Measurements from ENCODE around the gene RNF103. TPM values are rescaled to one million over a fixed set of nuclear protein-coding genes. Genes with fewer than 3 reads are reported as not detected.

RNF103 gene
- total and polyA plus RNA-seq, 7 experiments from 2014 or later: 2.3 to 71.2 (median 37.6) TPM

DNA sequence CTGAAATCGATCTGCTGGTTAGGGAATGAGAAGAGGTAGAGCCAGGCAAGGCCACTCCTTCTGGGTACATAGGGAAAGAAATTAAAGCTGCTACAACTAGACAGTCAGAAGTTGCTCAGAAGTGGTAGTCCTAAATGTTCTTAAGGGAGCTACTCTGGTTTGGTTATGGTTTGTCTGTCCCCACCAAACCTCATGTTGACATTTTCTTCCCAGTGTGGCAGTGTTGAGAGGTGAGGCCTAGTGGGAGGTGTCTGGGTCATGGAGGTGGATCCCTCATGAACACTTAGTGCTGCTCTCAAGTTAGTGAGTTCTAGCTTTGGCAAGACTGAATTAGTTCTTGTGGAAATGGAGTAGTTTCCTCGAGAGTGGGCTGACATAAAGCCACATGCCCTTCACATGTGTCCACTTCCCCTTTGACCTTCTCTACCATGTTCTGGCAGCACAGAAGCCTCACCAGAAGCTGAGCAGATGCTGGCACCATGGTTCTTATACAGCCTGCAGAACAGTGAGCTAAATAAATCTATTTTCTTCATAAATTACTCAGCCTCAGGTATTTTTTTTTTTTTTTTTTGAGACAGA is 14.7 kb downstream of the RNF103 start:
- H3K36me3 Mint-ChIP-seq: peaks cover 40 to 60% (median 49%) of the 10 kb centered on the region in 5 donors
- CTCF ChIA-PET: interaction anchor here (0.7 kb wide), 1 partner anchor 214 kb away, joined by 3 read pairs; no protein-coding TSS in a partner anchor

DNA sequence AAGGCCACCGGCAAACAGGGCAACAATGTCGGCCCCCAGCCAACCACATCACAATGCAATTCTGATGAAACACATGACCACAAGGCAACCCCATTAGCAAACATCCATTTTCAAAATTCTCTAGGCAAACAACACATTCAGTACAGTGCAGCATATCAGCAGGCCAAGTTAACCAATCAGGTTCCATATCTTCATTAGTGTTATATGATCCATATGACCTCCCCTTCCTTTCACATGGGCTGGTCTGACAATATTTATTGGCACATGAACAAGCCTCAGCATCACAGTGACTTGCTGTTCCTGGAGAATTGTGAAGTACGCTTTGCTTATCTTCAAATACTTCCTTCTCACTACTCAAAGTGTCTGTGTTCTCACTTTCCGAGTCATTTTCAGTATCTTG is 19.8 kb downstream of the RNF103 start:
- ChIA-PET POLR2A (interaction anchor here (1.2 to 1.3 kb wide), 2 partner anchors 10 to 51 kb away, joined by 3 read pairs; no protein-coding TSS in a partner anchor), CTCF (no interaction called here)
- H3K4me1 ChIP-seq (ENCODE audit: control insufficient read depth in 2 of 2, insufficient read depth in 2 of 2, low read length in 2 of 2): no peaks in the 10 kb centered on the region
- peaks cover 0 to 15% (median 6%) of the 10 kb centered on the region in 3 experiments for H3K36me3 ChIP-seq (ENCODE audit: control insufficient read depth in 2 of 3, insufficient read depth in 3 of 3, low read length in 3 of 3)
- no peaks in the 10 kb centered on the region for H3K27me3 ChIP-seq (ENCODE audit: control insufficient read depth in 2 of 2, insufficient read depth in 2 of 2, low read length in 2 of 2)
- no peak overlapping the region for H3K27ac ChIP-seq (ENCODE audit: low read depth, low read length)
- H3K27me3 Mint-ChIP-seq: no peaks in the 10 kb centered on the region
- peaks cover 25 to 45% (median 34%) of the 10 kb centered on the region in 5 donors for H3K36me3 Mint-ChIP-seq
- ATAC-seq (peak; percentile 80), DNase-seq (no peak)
- no peak overlapping the region for H3K4me3 ChIP-seq (ENCODE audit: low read length)
- H3K4me1 Mint-ChIP-seq: peaks cover 4 to 13% (median 8%) of the 10 kb centered on the region in 7 donors
- no peaks in the 10 kb centered on the region for H3K9me3 ChIP-seq (ENCODE audit: control insufficient read depth in 2 of 3, low read length in 3 of 3)
- intact Hi-C loops (cut with micrococcal nuclease): no loop called here
- H3K9me3 Mint-ChIP-seq: no peaks in the 10 kb centered on the region
- H3K4me3 Mint-ChIP-seq: no peak overlapping the region
- peak overlapping the region in 4 of 9 donors; percentile 11 to 76 (median 14) for H3K27ac Mint-ChIP-seq

More for the DNA sequence above, 14.7 kb downstream of the RNF103 start:
- ATAC-seq (no peak), DNase-seq (no peak)
- Histone ChIP-seq H3K36me3 (ENCODE audit: control insufficient read depth in 2 of 3, insufficient read depth in 3 of 3, low read length in 3 of 3) (peaks cover 6 to 36% (median 8%) of the 10 kb centered on the region in 3 experiments), H3K4me3 (ENCODE audit: low read length) (no peak overlapping the region), H3K27ac (ENCODE audit: low read depth, low read length) (no peak overlapping the region), H3K9me3 (ENCODE audit: control insufficient read depth in 2 of 3, low read length in 3 of 3) (no peaks in the 10 kb centered on the region), H3K4me1 (ENCODE audit: control insufficient read depth in 2 of 2, insufficient read depth in 2 of 2, low read length in 2 of 2) (no peaks in the 10 kb centered on the region), H3K27me3 (ENCODE audit: control insufficient read depth in 2 of 2, insufficient read depth in 2 of 2, low read length in 2 of 2) (no peaks in the 10 kb centered on the region)
- H3K9me3 Mint-ChIP-seq: no peaks in the 10 kb centered on the region
- H3K4me3 Mint-ChIP-seq: no peak overlapping the region
- peaks cover 11 to 33% (median 23%) of the 10 kb centered on the region in 7 donors for H3K4me1 Mint-ChIP-seq
- intact Hi-C loops (cut with micrococcal nuclease): no loop called here
- H3K27ac Mint-ChIP-seq: peak overlapping the region in 6 of 9 donors; percentile 5 to 65 (median 23)
- POLR2A ChIA-PET: interaction anchor here (0.7 to 2.2 kb wide), 3 partner anchors 13 to 1767 kb away, joined by 3 to 5 read pairs (median 4); no protein-coding TSS in a partner anchor
- no peaks in the 10 kb centered on the region for H3K27me3 Mint-ChIP-seq

DNA sequence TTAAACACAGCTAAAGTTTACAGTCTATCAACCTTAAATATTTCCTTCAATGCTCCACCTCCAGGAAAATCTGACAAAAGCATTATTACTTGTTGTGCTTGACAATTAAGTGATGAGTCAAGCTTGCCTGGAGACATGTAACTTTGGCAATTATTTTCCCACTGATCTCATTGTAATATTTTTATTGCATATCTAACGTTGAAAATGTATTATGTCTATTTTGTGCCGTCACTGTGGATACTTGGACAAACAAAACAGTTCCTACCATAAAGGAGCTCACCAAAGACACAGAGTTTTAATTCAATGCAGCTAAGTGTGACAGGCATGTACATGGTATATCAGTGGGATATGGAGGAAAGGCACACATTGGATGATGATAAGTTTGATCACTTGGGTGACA is 24.7 kb downstream of the RNF103 start:
- CTCF ChIA-PET: interaction anchor here (0.9 to 1.0 kb wide), 2 partner anchors 9 to 19 kb away, joined by 3 read pairs; no protein-coding TSS in a partner anchor
- Mint-ChIP-seq H3K4me3 (no peak overlapping the region), H3K9me3 (peaks cover 0 to 3% (median 0%) of the 10 kb centered on the region in 11 donors), H3K4me1 (peaks cover 0 to 6% (median 0%) of the 10 kb centered on the region in 7 donors), H3K27me3 (peaks cover 0 to 5% (median 4%) of the 10 kb centered on the region in 5 donors), H3K36me3 (peaks cover under 1 to 11% (median 11%) of the 10 kb centered on the region in 5 donors), H3K27ac (no peak overlapping the region)
- no peaks in the 10 kb centered on the region for H3K27me3 ChIP-seq (ENCODE audit: control insufficient read depth in 2 of 2, insufficient read depth in 2 of 2, low read length in 2 of 2)
- H3K9me3 ChIP-seq (ENCODE audit: control insufficient read depth in 2 of 3, low read length in 3 of 3): no peaks in the 10 kb centered on the region
- H3K4me3 ChIP-seq (ENCODE audit: low read length): no peak overlapping the region
- ATAC-seq: no peak
- peaks cover 0 to 3% (median 0%) of the 10 kb centered on the region in 3 experiments for H3K36me3 ChIP-seq (ENCODE audit: control insufficient read depth in 2 of 3, insufficient read depth in 3 of 3, low read length in 3 of 3)
- POLR2A ChIA-PET: interaction anchor here (1.1 to 1.6 kb wide), 2 partner anchors 20 to 37 kb away, joined by 3 read pairs; no protein-coding TSS in a partner anchor
- intact Hi-C loops (cut with micrococcal nuclease): no loop called here
- no peak for DNase-seq
- H3K4me1 ChIP-seq (ENCODE audit: control insufficient read depth in 2 of 2, insufficient read depth in 2 of 2, low read length in 2 of 2): no peaks in the 10 kb centered on the region
- no peak overlapping the region for H3K27ac ChIP-seq (ENCODE audit: low read depth, low read length)

DNA sequence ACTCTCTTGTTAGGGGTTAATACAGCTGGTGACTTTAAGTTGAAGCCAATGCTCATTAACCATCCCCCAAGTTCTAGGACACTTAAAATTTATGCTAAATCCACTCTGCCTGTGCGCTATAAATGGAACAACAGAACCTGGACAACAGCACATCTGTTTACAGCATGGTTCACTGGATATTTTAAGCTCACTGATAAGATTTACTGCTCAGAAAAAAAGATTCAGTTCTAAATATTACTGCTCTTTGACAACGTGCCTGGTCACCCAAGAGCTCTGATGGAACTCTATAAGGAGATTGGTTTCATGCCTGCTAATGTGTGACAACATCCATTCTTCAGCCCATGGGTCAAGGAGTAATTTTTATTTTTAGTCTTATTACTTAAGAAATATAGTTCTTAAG is 27.5 kb downstream of the RNF103 start:
- no peaks in the 10 kb centered on the region for H3K4me1 ChIP-seq (ENCODE audit: control insufficient read depth in 2 of 2, insufficient read depth in 2 of 2, low read length in 2 of 2)

DNA sequence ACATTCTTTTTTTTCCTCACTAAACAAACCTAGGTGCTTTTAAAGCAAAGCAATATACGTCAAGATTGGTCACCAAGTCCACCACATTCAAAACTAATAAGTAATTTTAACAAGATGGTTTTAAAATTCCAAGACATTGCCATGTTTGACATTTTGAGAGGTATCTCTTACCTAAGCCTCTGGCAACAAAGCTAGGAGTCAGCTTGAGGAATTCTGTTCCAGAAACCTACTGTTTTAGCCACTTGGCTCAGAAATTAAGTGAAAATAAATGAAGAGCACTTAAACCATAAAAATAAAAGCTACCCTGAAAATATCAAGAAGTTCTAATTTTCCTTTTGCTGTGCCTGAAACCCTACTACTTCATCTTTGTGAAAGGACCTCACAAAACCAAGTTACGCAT is 30.4 kb downstream of the RNF103 start:
- Mint-ChIP-seq H3K4me3 (no peak overlapping the region), H3K27me3 (peaks cover 7 to 28% (median 11%) of the 10 kb centered on the region in 5 donors), H3K4me1 (no peaks in the 10 kb centered on the region), H3K9me3 (peaks cover 0 to 7% (median 2%) of the 10 kb centered on the region in 11 donors), H3K36me3 (peaks cover 0 to 11% (median 4%) of the 10 kb centered on the region in 5 donors), H3K27ac (no peak overlapping the region)
- Histone ChIP-seq H3K4me1 (ENCODE audit: control insufficient read depth in 2 of 2, insufficient read depth in 2 of 2, low read length in 2 of 2) (no peaks in the 10 kb centered on the region), H3K27ac (ENCODE audit: low read depth, low read length) (no peak overlapping the region), H3K36me3 (ENCODE audit: control insufficient read depth in 2 of 3, insufficient read depth in 3 of 3, low read length in 3 of 3) (no peaks in the 10 kb centered on the region), H3K9me3 (ENCODE audit: control insufficient read depth in 2 of 3, low read length in 3 of 3) (no peaks in the 10 kb centered on the region), H3K4me3 (ENCODE audit: low read length) (no peak overlapping the region), H3K27me3 (ENCODE audit: control insufficient read depth in 2 of 2, insufficient read depth in 2 of 2, low read length in 2 of 2) (no peaks in the 10 kb centered on the region)
- CTCF ChIA-PET: no interaction called here
- DNase-seq: no peak
- intact Hi-C loops (cut with micrococcal nuclease): no loop called here
- ATAC-seq: no peak
- POLR2A ChIA-PET: interaction anchor here (0.8 to 1.8 kb wide), 3 partner anchors 10 to 31 kb away, joined by 3 to 5 read pairs (median 4); no protein-coding TSS in a partner anchor

More for the DNA sequence above, 27.5 kb downstream of the RNF103 start:
- H3K4me3 ChIP-seq (ENCODE audit: low read length): no peak overlapping the region
- Mint-ChIP-seq H3K36me3 (peaks cover 0 to 5% (median 1%) of the 10 kb centered on the region in 5 donors), H3K27me3 (peaks cover 3 to 23% (median 6%) of the 10 kb centered on the region in 5 donors), H3K27ac (no peak overlapping the region), H3K4me1 (no peaks in the 10 kb centered on the region), H3K9me3 (peaks cover 0 to 3% (median 0%) of the 10 kb centered on the region in 11 donors), H3K4me3 (no peak overlapping the region)
- intact Hi-C loops (cut with micrococcal nuclease): no loop called here
- CTCF ChIA-PET: no interaction called here
- no peaks in the 10 kb centered on the region for H3K27me3 ChIP-seq (ENCODE audit: control insufficient read depth in 2 of 2, insufficient read depth in 2 of 2, low read length in 2 of 2)
- H3K9me3 ChIP-seq (ENCODE audit: control insufficient read depth in 2 of 3, low read length in 3 of 3): no peaks in the 10 kb centered on the region
- DNase-seq (no peak), ATAC-seq (no peak)
- no peaks in the 10 kb centered on the region for H3K36me3 ChIP-seq (ENCODE audit: control insufficient read depth in 2 of 3, insufficient read depth in 3 of 3, low read length in 3 of 3)
- H3K27ac ChIP-seq (ENCODE audit: low read depth, low read length): no peak overlapping the region
- POLR2A ChIA-PET: interaction anchor here (1.3 kb wide), 1 partner anchor 33 kb away, joined by 3 read pairs; the partner anchor contains the start of gene CHMP3

DNA sequence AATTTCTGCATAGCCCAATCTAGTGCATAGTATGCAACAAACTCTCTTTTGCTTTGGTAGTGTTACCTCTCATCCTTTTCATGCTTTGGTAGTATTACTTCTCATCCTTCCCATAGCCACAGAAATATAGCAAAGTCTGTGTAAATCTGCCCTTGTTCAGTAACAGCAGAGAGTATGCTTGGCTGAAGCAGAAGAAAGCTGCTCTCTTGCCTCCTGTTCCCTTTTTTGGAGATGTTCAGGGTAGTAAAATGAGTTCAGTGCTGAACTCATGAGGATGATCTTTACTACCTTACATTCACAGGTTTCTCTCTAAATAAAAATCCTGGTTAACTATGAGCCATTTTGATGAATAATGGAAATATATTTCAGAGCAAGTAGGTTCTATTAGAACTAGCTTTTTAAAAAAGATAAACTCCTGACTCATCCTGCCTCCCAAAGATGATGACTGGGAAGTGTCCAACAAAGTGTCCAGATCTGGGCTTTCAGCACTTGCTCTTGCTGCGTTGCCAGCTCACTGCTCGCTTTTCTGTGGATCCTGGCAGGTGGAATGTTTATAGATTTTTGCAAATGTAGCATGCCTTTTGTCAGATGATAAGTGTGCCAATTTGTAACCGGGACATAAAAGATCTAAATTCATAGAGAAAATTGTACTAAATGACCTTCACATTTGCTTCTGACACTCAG is 31.0 kb downstream of the RNF103 start:
- Histone ChIP-seq H3K27me3 (ENCODE audit: control insufficient read depth in 2 of 2, insufficient read depth in 2 of 2, low read length in 2 of 2) (no peaks in the 10 kb centered on the region), H3K27ac (ENCODE audit: low read depth, low read length) (no peak overlapping the region), H3K4me3 (ENCODE audit: low read length) (no peak overlapping the region), H3K9me3 (ENCODE audit: control insufficient read depth in 2 of 3, low read length in 3 of 3) (no peaks in the 10 kb centered on the region), H3K4me1 (ENCODE audit: control insufficient read depth in 2 of 2, insufficient read depth in 2 of 2, low read length in 2 of 2) (no peaks in the 10 kb centered on the region), H3K36me3 (ENCODE audit: control insufficient read depth in 2 of 3, insufficient read depth in 3 of 3, low read length in 3 of 3) (no peaks in the 10 kb centered on the region)
- ATAC-seq (no peak), DNase-seq (no peak)
- peaks cover 7 to 29% (median 11%) of the 10 kb centered on the region in 5 donors for H3K27me3 Mint-ChIP-seq
- intact Hi-C loops (cut with micrococcal nuclease): no loop called here
- CTCF ChIA-PET: no interaction called here
- no peak overlapping the region for H3K27ac Mint-ChIP-seq
- no peak overlapping the region for H3K4me3 Mint-ChIP-seq
- peaks cover 0 to 7% (median 2%) of the 10 kb centered on the region in 11 donors for H3K9me3 Mint-ChIP-seq
- no peaks in the 10 kb centered on the region for H3K4me1 Mint-ChIP-seq
- H3K36me3 Mint-ChIP-seq: peaks cover 0 to 11% (median 4%) of the 10 kb centered on the region in 5 donors
- POLR2A ChIA-PET: interaction anchor here (0.8 to 1.8 kb wide), 3 partner anchors 26 to 30 kb away, joined by 3 to 5 read pairs (median 4); no protein-coding TSS in a partner anchor
